Measurements from ENCODE around the gene SOX6.

DNA sequence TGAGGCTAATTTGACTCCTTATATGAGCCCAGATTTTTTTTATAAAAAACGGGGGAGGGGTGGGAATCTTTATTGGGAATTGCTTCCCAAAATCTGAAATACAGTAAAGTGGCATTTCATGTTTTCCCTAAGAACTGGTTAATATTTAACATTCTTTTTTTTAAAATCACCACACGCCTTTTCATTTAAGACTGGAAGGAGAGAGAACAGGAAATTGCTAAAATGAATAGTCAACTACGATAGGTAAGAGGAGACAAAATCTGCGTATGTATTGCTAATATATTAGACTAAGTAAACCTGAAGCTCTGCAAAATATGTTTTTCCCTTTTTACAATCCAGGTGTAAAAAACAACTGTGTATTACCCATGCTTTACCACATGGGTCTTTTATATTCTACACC lies 57.0 kb downstream of the SOX6 start:
- TF ChIP-seq, protein P1, sequence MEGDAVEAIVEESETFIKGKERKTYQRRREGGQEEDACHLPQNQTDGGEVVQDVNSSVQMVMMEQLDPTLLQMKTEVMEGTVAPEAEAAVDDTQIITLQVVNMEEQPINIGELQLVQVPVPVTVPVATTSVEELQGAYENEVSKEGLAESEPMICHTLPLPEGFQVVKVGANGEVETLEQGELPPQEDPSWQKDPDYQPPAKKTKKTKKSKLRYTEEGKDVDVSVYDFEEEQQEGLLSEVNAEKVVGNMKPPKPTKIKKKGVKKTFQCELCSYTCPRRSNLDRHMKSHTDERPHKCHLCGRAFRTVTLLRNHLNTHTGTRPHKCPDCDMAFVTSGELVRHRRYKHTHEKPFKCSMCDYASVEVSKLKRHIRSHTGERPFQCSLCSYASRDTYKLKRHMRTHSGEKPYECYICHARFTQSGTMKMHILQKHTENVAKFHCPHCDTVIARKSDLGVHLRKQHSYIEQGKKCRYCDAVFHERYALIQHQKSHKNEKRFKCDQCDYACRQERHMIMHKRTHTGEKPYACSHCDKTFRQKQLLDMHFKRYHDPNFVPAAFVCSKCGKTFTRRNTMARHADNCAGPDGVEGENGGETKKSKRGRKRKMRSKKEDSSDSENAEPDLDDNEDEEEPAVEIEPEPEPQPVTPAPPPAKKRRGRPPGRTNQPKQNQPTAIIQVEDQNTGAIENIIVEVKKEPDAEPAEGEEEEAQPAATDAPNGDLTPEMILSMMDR (optimal IDR thresholded peaks at IDR 0.05 in 1 of 3, IDR thresholded peaks at IDR 0.05 in 1 of 3, conservative IDR thresholded peaks at IDR 0.05 in 1 of 3; ENCODE audit: extremely low read depth in 1 of 3, insufficient read depth in 2 of 3, low read length in 3 of 3): no peak
- no peak for TF ChIP-seq EZH2 (IDR thresholded peaks at IDR 0.05; ENCODE audit: low read length)

Measured in keratinocyte (primary cell).